Measurements from ENCODE around the gene LY6G6F.

- TF ChIP-seq EZH2 (IDR thresholded peaks at IDR 0.05; ENCODE audit: insufficient read depth, poor library complexity, severe bottlenecking) (no peak), EZH2phosphoT487 (IDR thresholded peaks at IDR 0.05; ENCODE audit: insufficient read depth, low read depth) (no peak)
Observed at GRCh38 chr6:31677955-31678354, 28.7 kb upstream of the LY6G6F start.
